ENCODE results near the gene ERCC5.
A peak's percentile ranks its signal among the peaks of the same experiment; 100 is the strongest.

The ERCC5 gene

GRCh38 chr13:102879793-102880499 lies 34.1 kb downstream of the ERCC5 start:
- DNase-seq (ENCODE audit: insufficient read length, low spot score) = no peak
- no peak for FAIRE-seq

GRCh38 chr13:102881819-102882686 lies 36.2 kb downstream of the ERCC5 start:
- DNase-seq (ENCODE audit: insufficient read length, low spot score) = no peak
- FAIRE-seq = no peak

- FAIRE-seq (no peak), DNase-seq (ENCODE audit: insufficient read length, low spot score) (no peak)
These were observed 46.7 kb downstream of the ERCC5 start for GRCh38 chr13:102892503-102892902.

- FAIRE-seq (no peak), DNase-seq (ENCODE audit: insufficient read length, low spot score) (no peak)
These were observed 51.7 kb downstream of the ERCC5 start for GRCh38 chr13:102897371-102898138.

GRCh38 chr13:102900193-102900608 lies 54.4 kb downstream of the ERCC5 start:
- FAIRE-seq (no peak), DNase-seq (ENCODE audit: insufficient read length, low spot score) (no peak)

GRCh38 chr13:102901056-102901455 lies 55.2 kb downstream of the ERCC5 start:
- DNase-seq (ENCODE audit: insufficient read length, low spot score) (no peak), FAIRE-seq (no peak)

GRCh38 chr13:102901615-102902305 lies 55.9 kb downstream of the ERCC5 start:
- DNase-seq (ENCODE audit: insufficient read length, low spot score) (no peak), FAIRE-seq (no peak)

- no peak for FAIRE-seq
- no peak for DNase-seq (ENCODE audit: insufficient read length, low spot score)
These were observed 57.0 kb downstream of the ERCC5 start for GRCh38 chr13:102902789-102903347.

GRCh38 chr13:102903659-102904407 lies 58.0 kb downstream of the ERCC5 start:
- FAIRE-seq (peak; percentile 14), DNase-seq (ENCODE audit: insufficient read length, low spot score) (no peak)

GRCh38 chr13:102904408-102904862 lies 58.6 kb downstream of the ERCC5 start:
- DNase-seq (ENCODE audit: insufficient read length, low spot score) (no peak), FAIRE-seq (no peak)

GRCh38 chr13:102905905-102906771 lies 60.3 kb downstream of the ERCC5 start:
- no peak for FAIRE-seq
- no peak for DNase-seq (ENCODE audit: insufficient read length, low spot score)

- no peak for DNase-seq (ENCODE audit: insufficient read length, low spot score)
- no peak for FAIRE-seq
These were observed 61.4 kb downstream of the ERCC5 start for GRCh38 chr13:102907016-102907756.

- DNase-seq (ENCODE audit: insufficient read length, low spot score) (no peak), FAIRE-seq (no peak)
These were observed 62.2 kb downstream of the ERCC5 start for GRCh38 chr13:102907886-102908515.

GRCh38 chr13:102909971-102910370 lies 64.1 kb downstream of the ERCC5 start:
- no peak for DNase-seq (ENCODE audit: insufficient read length, low spot score)
- FAIRE-seq = no peak

- DNase-seq (ENCODE audit: insufficient read length, low spot score) (no peak), FAIRE-seq (no peak)
These were observed 65.5 kb downstream of the ERCC5 start for GRCh38 chr13:102911336-102911735.

- FAIRE-seq (peak; percentile 23), DNase-seq (ENCODE audit: insufficient read length, low spot score) (no peak)
These were observed 66.8 kb downstream of the ERCC5 start for GRCh38 chr13:102912599-102912998.

GRCh38 chr13:102913914-102914313 lies 68.1 kb downstream of the ERCC5 start:
- FAIRE-seq = no peak
- DNase-seq (ENCODE audit: insufficient read length, low spot score) = no peak
